HG03060 (cell line): ENCODE measurements around the gene GALNTL6.

Experiments
- ATAC-seq: cut with Tn5 transposase; IDR thresholded peaks from one replicate; pipeline ENCODE4 v1.9.1; 2021; ENCODE audit warnings: low read depth, moderate number of reproducible peaks; ENCODE audit not compliant: unreplicated experiment

Gene GALNTL6

DNA sequence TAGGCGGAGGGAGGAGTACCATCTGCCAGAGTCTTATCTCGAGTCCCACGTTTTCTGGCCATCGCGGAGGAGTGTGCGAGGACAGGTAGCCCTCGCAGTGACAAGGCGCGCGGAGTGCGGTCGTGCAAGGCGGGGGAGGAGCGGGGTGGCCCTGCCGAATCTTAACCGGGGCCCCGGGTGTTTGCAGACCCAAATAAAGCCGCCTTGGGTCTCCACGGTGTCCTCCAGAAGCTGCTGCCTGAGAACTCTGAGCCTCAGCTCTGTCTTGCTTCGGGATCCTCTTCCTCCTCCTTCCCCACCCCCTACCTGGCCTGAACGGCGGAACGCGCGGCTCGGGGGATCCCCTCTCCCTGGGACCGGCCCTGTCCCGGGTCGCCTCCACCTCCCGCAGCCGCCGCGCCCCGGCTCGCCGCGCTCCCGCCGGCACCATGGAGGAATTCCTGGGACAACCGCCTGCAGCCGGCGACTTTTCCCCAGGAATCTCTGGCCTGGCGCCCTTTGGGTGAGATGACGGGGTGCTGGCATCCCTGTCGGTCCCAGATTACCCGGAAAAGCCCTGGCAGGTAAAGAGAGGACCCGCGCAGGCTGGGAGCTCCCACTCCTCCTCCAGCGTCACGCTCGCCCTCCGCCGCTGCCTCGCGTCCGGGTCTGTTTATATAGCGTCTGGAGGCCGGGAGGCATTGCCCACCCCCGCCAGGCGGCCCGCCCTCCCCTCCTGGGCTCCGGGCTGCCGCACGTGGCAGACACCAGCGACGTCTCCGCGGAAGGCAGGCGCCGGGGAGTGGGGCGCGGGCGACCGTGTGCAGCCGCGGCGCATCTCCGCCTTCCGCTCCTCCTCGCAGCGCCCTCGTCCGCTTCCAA, at the start of gene GALNTL6:
TSS of gene GALNTL6 (plus strand) at position 740 of the 861 bp plus-strand sequence.
- ATAC-seq: no peak

DNA sequence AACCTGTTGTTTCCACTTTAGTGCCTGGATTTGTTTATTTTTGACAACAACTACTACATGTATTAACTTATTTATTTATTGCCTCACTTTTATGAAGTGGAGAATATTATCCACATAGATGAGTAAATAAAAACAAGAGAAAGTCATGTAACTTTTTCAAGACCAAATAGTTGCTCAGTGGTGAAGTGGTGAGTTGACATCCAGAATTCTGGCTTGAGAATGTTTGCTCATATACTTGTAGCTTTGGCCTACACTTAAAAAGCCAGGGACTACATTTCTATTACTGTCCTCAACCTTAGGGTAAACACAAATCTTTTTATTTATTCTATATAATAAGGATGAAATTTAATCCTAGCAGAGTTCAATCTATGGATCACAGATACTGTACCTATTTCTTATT, 47.7 kb upstream of the GALNTL6 start:
- ATAC-seq: no peak

DNA sequence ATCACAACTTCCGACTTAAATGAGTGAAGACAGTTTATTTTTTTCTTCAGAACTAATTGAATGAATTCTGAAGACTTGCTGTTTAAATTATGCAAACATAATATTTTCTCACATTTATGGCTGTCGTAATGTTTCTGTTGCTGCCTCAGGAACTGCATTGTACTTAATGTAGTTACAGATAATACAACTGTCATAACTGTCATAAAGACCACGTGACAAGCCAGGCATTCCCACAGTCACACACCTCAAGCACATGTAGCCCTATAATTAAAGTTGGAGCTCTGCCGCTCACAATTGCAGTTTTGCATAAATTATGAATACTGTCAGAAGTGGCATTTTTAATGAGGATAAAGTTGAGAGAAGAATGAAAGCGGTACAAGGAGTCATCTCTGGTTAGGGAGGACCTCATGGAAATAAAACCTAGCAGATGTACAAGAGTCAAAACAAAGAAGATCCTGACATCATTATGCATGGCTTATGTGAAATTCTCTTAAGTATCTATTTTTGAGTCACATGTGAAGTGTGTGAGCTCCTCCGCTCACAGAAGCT, 38.5 kb upstream of the GALNTL6 start:
- ATAC-seq: no peak

DNA sequence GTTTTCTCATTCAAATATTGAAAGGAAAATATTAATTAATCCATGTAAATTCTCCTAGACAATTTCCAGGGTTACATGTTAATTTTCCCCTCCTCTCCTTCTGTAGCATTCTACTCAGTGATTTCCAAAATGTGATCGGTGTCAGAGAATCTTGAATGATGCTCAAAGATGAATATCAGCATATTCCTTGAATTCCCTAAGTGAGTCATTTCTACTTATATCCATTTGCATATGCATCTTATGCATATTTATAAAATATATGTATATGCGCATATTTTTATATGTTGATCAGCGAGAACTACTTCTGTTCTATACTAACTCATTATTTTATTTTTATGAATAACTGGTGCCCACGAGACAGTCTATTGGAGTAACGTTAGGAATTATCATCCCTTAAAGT, 33.9 kb upstream of the GALNTL6 start:
- no peak for ATAC-seq

DNA sequence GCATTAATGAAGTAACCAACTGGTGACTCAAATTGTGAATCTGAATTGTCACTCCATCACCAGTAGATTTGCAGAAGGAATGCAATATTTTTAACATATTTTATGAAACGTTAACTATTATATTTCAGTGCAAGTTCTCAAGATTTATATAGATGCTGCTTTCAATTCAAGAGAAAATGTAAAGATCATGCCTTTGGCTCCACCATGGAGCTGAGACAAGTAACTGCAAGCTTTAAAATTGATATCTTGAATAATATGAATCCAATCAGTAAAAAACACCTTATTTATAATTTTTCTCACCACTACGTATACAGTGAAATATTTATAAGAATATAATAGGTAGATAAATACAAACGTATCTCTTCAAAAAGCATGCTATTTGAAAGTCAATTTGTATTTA, 27.8 kb upstream of the GALNTL6 start:
- ATAC-seq: no peak

DNA sequence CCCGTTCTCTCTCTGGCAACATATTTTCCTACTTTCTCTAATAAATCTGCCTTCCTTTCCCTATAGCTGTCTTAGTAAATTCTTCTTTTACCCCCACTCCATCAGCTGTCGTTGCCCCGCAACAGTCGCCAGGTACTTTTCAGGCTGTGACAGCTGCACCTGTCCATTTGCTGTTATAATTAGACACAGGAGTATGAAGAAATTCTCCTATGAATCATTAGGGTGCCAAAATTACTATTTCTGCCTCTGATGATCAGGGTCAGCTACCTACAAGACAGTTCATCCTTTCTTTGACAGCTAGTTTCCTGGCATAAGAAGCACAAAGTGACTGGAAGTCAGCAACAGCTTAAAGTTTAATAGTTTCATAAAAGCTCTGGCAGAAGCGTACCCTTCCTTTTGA, 19.5 kb upstream of the GALNTL6 start:
- ATAC-seq: no peak

DNA sequence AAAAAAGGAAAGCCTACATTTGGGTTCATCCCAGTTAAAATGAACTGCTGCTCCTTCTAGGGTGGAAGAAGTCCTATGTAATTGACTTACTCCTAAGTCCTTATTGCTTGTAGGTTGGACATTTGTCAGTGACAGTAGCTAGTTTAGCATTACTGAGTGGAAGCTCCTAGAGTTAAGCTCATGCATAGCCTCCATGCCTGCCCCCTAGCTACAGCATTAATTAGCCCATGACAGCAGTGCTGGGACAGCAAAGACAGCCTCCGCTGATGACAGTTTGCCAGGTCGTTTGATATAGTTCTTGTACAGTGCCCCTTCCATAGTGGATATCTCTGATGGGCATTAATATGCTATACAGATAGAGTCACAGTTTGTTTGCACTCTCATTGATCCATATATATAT, 18.7 kb upstream of the GALNTL6 start:
- no peak for ATAC-seq

DNA sequence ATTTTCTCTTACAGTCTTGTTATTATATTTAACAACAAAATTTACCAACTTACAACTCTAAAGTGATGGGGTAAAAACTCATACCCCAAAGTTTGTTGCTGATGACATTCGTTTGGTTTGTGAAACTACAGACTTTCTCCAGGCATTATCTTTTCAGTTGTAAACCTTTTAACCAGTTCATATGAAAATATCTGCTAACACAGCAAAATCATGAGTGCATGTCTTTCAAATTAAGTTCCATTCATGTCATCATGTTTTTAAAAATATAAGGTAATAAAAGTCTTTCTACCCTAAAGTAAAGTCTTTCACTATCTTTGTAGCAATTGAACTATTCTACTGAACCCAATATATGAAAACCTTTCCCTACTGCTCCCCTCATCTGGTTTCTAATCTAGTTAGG, 3.4 kb upstream of the GALNTL6 start:
- no peak for ATAC-seq

DNA sequence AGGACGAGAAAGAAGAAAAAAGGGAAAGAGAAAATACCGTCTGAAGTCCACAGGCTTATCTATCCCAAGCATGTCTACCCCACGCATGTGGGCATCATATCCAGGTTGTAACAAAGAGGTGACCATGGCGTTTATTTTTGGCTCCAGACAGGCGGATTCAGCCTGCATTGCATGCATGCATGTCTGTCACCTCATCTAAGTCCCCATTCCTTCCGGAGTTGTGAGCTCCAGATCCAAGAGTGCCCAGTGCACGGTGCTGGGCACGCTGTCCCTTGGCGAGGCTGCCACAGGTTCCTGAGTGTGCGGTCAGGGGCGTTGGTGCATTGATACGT, 905 bp upstream of the GALNTL6 start:
- ATAC-seq: no peak

DNA sequence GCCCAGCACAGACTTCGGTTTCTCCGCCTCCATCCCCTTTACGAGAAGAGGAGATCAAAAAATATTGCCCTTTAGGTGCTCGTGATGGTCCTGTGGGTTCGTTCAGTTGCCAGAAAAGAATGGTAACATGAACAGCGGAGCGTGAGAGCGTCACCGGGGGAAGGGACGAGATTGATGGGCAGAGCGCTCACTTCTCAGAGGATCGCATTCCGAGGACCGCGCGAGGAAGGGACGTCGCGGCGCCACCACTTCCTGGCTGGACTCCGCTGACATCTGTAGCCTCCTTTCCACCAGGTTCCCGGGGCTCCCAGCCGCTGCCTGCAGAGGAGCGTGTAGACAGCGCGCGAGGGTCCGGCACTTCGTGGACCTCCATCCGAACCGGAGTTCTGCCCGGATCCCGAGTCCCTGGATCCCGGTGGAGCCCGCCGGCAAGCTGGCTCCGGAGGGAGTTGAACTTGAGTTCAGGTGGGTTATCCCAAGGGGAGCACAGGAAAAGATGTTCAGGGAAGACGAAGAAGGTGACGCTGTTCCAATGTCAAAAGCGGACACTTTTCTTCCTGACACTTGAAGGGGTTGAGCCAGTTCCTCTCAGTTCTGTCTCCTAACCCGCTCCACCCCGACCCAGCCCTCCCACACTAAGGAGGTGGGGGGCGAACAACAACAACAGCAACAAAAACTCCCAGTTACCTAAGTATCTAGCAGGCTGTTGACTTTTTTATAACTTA, 484 bp downstream of the GALNTL6 start:
- ATAC-seq: no peak

DNA sequence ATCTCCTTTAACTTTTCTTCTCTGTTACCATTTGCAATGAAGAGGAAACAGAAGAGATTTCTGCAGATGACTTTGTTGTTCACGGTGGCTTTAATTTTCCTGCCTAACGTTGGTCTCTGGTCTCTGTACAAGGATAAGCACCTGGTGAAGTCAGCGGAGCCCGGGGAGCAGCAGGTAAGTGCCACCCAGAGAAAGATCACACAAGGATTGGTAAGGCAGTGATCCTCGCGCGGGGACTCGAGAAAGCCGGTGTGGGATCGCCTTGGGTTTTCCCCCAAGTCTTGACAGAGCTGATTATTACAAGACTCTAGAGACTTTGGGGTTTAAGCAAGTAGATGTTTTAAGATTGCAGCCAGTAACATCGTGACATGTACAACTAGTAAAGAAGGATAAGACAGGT, 1.3 kb downstream of the GALNTL6 start:
- no peak for ATAC-seq

DNA sequence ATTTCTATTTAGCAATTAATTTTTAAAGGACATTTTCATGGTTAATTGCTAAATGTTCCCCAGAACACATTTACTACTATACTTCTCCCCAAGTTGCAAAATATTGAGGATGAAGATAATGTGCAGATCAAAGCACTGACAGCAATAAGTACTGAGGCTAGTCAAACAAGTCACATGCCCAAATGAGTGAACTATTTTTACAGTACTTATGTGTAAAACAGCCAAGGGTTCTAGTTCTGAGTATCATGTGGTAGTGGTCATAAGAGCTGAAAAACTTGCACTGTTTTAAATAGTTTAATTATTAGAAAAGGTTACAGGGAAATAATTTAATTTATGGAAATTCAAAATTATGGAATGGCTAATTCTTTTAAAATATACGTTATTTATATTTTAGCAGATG, 3.8 kb downstream of the GALNTL6 start:
- ATAC-seq: peak; percentile 56

DNA sequence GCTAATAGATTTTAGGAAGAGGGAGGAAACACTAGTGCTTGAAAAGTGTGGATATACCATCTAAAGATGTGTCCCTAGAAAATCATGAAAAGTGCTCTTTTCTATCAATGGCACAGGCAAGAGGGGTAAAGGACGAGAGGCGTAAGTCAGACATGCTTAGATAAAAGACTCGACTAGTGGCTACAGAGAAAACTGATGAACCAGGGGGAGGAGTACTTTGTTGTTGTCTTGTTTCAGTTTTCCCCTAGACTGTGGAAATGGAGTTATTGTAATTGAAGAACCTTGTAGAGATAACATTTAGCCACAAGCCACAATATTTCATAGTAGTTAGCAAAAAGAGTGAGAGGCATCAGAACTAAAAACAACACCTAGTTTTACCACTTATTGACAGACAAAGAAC, 21.4 kb downstream of the GALNTL6 start:
- ATAC-seq: no peak

DNA sequence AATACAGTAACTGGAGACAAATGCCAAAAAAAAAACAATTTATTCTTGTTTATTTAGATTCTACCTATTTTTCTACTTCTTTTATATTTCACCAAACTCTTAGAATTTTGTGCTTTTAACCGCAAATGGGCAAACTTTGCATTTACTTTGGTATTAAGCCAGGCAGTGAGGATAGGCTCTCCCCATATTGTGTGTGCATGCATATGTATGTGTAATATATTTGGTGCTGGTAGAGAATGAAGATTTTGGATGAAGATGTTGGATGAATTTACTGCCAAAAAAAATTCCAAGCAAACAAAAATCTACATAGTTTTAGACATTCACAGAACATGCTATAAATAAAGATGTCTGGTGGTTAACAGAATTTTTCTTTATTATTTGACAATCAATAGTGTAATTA, 30.3 kb downstream of the GALNTL6 start:
- no peak for ATAC-seq

DNA sequence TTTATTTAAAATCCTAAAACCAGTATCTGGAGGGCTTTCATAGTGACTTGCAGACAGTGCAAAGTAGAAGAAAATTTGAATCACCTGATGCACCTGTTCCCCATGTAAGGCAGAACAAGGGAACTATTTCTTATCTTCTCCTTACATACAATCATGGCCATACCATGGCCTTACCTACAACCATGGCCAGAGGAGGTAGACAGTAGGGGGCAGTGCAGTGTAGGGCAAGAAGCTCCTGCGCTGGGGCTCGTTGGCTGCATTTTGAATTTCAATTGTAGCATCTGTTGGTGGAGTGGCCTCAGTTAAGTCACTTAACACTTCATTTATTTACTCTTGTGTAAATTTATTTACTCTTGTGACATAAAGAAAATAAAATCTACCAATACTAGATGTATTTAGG, 33.0 kb downstream of the GALNTL6 start:
- no peak for ATAC-seq

DNA sequence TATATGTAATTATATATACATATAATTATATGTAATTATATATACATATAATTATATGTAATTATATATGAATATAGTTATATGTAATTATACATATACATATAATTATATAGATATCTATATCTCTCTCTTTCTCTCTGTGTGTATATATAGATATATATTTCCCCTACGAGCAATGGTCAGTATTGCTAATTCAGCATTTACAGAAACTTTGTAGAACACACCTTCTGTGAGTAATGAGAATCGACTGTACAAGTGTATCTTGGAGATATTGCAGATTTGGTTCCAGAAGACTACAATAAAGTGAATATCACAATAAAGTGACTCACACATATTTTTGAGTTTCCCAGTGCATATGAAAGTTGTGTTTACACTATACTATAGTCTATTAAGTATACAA, 33.7 kb downstream of the GALNTL6 start:
- ATAC-seq: no peak

DNA sequence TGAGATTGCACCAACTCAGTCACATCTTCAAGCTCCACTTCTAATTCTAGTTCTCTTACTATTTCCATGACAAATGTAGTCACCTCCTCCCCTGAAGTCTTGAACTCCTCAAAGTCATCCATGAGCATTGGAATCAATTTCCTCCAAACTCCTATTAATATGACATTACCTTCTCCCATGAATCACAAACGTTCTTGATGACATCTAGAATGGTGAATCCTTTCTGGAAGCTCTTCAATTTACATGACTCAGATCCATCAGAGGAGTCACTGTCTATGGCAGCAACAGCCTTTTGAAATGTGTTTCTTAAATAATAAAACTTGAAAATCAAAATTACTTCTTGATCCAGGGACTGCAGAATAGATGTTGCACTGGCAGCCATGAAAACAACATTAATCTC, 34.5 kb downstream of the GALNTL6 start:
- no peak for ATAC-seq

DNA sequence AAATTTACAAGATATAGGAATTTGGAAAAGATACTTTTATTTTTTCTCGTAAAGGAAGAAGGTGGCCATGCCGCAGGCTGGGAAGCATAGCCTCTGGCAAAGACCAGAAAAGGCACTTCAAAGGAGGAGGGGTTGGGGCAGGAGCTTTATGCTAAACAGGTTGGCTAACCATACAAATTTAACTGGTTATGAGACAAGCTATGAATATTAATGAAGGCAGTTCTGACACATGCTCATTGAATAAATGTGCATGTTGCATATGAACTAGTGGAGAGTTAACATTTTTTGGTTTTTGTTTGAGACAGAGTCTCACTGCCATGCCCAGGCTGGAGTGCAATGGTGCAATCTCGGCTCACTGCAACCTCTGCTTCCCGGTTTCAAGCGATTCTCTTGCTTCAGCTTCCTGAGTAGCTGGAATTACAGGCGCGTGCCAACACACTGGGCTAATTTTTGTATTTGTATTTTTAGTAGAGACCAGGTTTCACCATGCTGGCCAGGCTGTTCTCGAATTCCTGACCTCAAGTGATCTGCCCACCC, 36.5 kb downstream of the GALNTL6 start:
- ATAC-seq: no peak

DNA sequence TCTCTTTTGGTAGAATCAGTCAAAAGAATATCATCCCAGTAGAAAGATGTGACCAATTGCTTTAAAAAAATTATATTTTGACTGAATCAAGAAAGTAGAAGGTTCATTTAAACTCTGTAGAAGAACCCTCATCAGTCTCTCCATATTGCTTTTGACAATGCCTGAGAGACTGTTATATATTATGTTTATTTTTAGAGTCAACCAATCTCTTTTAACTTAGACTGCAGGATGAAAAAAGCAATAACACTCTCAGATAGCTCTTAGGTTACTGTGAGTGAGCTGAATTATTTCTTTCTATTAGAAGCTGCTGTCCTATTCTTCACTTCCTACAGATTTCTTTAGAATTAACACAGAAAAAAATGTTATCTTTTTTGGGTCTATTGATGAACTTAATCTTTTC, 38.1 kb downstream of the GALNTL6 start:
- no peak for ATAC-seq

DNA sequence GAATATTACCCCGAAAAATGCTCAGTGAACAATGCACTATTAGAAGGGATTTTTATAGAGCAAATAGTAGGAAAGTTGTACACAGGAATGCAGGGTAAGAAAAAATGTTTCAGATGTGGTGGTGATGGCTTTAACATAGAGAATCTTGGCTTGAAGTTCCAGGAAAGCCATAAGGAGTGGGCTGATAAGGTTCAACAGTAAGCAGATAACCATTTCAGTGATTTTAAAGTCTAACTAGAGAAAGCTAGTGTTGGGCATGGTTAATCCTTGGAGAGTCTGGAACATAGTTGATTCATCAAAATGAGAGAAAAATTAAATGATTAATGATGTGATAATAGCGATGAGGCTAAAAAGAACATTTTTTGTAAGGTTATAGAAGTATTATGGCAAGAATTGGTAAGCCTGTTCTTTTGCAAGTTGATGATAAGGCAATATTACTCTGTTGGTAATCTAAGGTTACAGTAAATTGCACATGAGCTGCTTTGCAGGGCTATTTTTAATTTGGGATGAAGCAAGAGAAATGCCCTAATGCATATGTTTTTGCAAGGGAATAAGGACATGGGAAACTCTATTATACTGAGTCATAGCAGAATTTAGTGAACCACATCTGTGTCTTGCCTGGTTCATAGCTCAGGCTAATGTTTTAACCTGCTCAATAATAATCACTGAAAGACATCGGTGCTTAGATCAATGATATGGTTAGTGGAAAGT, 44.3 kb downstream of the GALNTL6 start:
- ATAC-seq: no peak

DNA sequence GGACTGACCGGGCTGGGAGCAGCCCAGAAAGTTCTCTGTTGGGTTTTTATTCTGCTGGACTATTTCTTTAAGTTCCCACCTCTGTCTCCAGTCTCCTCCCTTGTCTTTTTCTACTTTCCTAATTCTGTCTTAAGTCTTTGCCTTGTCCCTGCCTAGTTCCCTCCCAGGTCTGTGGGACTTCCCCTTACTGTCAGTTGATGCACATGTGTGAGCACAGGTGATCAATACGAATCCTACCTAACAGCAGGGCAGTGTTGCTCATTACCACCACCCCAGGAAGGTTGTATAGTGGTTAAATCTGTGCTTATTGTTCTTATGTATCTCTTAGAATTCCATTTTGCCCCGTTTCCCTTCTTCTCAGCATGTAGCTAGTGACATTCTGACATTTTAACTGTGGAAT, 62.1 kb downstream of the GALNTL6 start:
- ATAC-seq: no peak
